Fibroblast of lung (primary cell): ENCODE data around the gene ETV6. TPM values are rescaled to one million over a fixed set of nuclear protein-coding genes. Genes with fewer than 3 reads are reported as not detected.
A peak's percentile ranks its signal among the peaks of the same experiment; 100 is the strongest.

Experiments
- DNase-seq, 2 donors: peaks; one replicate each; pipeline versions ENCODE4 v3.0.0 to v3.0.0-alpha.2; 2010; ENCODE audit warnings: low read depth in 2 of 2
- H2AFZ ChIP-seq: 2 replicates; pipeline ENCODE4 v1.5.1; 2012; ENCODE audit warnings: low read length, control low read depth, inconsistent platforms
- H3K27ac ChIP-seq: 2 replicates; pipeline ENCODE4 v1.5.1; 2011; ENCODE audit warnings: low read length, control low read depth; ENCODE audit not compliant: insufficient read depth
- H3K27me3 ChIP-seq: 2 replicates; pipeline ENCODE4 v1.5.1; 2011; ENCODE audit warnings: mild to moderate bottlenecking, low read length; ENCODE audit not compliant: control insufficient read depth, insufficient read depth
- H3K36me3 ChIP-seq: 2 replicates; pipeline ENCODE4 v1.5.1; 2011; ENCODE audit warnings: low read length; ENCODE audit not compliant: control insufficient read depth, insufficient read depth
- H3K4me1 ChIP-seq: 2 replicates; pipeline ENCODE4 v1.5.1; 2011; ENCODE audit warnings: low read length; ENCODE audit not compliant: control insufficient read depth, insufficient read depth; ENCODE audit errors: extremely low read depth
- H3K4me2 ChIP-seq: 2 replicates; pipeline ENCODE4 v1.5.1; 2011; ENCODE audit warnings: low read length, control low read depth; ENCODE audit not compliant: insufficient read depth; ENCODE audit errors: extremely low read depth
- H3K4me3 ChIP-seq, 4 experiments: fragments of 200-600 bp in 1 of 4; sonication (generic) in 1 of 4; replicated peaks in 1 of 4; 2 replicates each; pipeline ENCODE4 v1.5.1; 2011 to 2016; ENCODE audit warnings: low read length in 4 of 4, low read depth in 3 of 4, mild to moderate bottlenecking in 3 of 4, control low read depth in 2 of 4, inconsistent platforms in 1 of 4, mixed read lengths in 1 of 4; ENCODE audit not compliant: insufficient read depth in 1 of 4; ENCODE audit errors: control extremely low read depth in 1 of 4
- H3K79me2 ChIP-seq: 2 replicates; pipeline ENCODE4 v1.5.1; 2012; ENCODE audit warnings: mild to moderate bottlenecking, low read length, inconsistent platforms; ENCODE audit not compliant: control insufficient read depth, insufficient read depth
- H3K9ac ChIP-seq: 2 replicates; pipeline ENCODE4 v1.5.1; 2011; ENCODE audit warnings: mild to moderate bottlenecking, low read length, control low read depth; ENCODE audit not compliant: insufficient read depth
- H3K9me3 ChIP-seq: 2 replicates; pipeline ENCODE4 v1.5.1; 2012; ENCODE audit warnings: low read depth, low read length; ENCODE audit not compliant: control insufficient read depth, insufficient read depth
- H4K20me1 ChIP-seq: 2 replicates; pipeline ENCODE4 v1.5.1; 2011; ENCODE audit warnings: low read length; ENCODE audit not compliant: control insufficient read depth, insufficient read depth; ENCODE audit errors: extremely low read depth
- CTCF ChIP-seq, 2 donors: IDR thresholded peaks in 1 of 2; conservative IDR thresholded peaks in 1 of 2; 1 replicate in 1 of 2; 2 replicates in 1 of 2; pipeline ENCODE4 v1.5.1; 2011 to 2012; ENCODE audit warnings: low read length in 2 of 2, control low read depth in 1 of 2, inconsistent platforms in 1 of 2, low read depth in 1 of 2, mild to moderate bottlenecking in 1 of 2
- EZH2 ChIP-seq: IDR thresholded peaks from 2 replicates; pipeline ENCODE4 v1.5.1; 2012; ENCODE audit warnings: low read length, control low read depth, mild to moderate bottlenecking; ENCODE audit errors: missing control alignments
- polyA plus RNA-seq, 2 donors: library from polyadenylated mRNA; depleted of rRNA in 1 of 2; stranded (reverse) in 1 of 2; unstranded in 1 of 2; fragments of >200 nt; gene quantifications; 2 replicates each; pipeline ENCODE4 v1.2.1, GENCODE V29; 2011 to 2012; ENCODE audit warnings: missing spikeins in 1 of 2
- total RNA-seq: library from RNA; depleted of rRNA; stranded (reverse); fragments of >200 nt; gene quantifications from 2 replicates; pipeline ENCODE4 v1.2.1, GENCODE V29; 2014

The ETV6 gene
- total and polyA plus RNA-seq, 2 donors (not counting 1 experiment from before 2014, with no cell fraction given): 4.3 to 8.9 TPM

- H3K4me1 ChIP-seq: no peaks in the 10 kb centered on the region
- H3K4me3 ChIP-seq: no peak overlapping the region
- H3K79me2 ChIP-seq: peaks cover under 1% of the 10 kb centered on the region
- H2AFZ ChIP-seq: no peak overlapping the region
- H3K27me3 ChIP-seq: no peaks in the 10 kb centered on the region
- H3K9me3 ChIP-seq: no peaks in the 10 kb centered on the region
- DNase-seq: no peak
- H4K20me1 ChIP-seq: no peaks in the 10 kb centered on the region
- TF ChIP-seq CTCF (conservative IDR thresholded peaks at IDR 0.05 in 1 of 2, IDR thresholded peaks at IDR 0.05 in 1 of 2; ENCODE audit: low read depth in 1 of 2, low read length in 2 of 2): no peak
- TF ChIP-seq EZH2: no peak
- no peak overlapping the region for H3K9ac ChIP-seq
- H3K36me3 ChIP-seq: no peaks in the 10 kb centered on the region
- no peak overlapping the region for H3K4me2 ChIP-seq
- no peak overlapping the region for H3K27ac ChIP-seq
These were observed 4.1 kb upstream of the ETV6 start for GRCh38 chr12:11645391-11645790.

GRCh38 chr12:11648514-11649412 lies 711 bp upstream of the ETV6 start:
- Histone ChIP-seq H3K9ac (peak overlapping the region; percentile 83), H3K27me3 (no peaks in the 10 kb centered on the region), H4K20me1 (no peaks in the 10 kb centered on the region), H3K36me3 (no peaks in the 10 kb centered on the region), H3K4me1 (no peaks in the 10 kb centered on the region), H3K27ac (peak overlapping the region; percentile 88), H3K79me2 (peaks cover 32% of the 10 kb centered on the region), H3K4me3 (peak overlapping the region; percentile 44 to 94 (median 81)), H2AFZ (peak overlapping the region; percentile 83), H3K4me2 (peak overlapping the region; percentile 73), H3K9me3 (no peaks in the 10 kb centered on the region)
- TF ChIP-seq EZH2 (no peak), CTCF (conservative IDR thresholded peaks at IDR 0.05 in 1 of 2, IDR thresholded peaks at IDR 0.05 in 1 of 2; ENCODE audit: low read depth in 1 of 2, low read length in 2 of 2) (no peak)
- peak; percentile 86 to 88 for DNase-seq

GRCh38 chr12:11650286-11651281 lies 1.1 kb downstream of the ETV6 start:
- H3K79me2 ChIP-seq: peaks cover 44% of the 10 kb centered on the region
- H3K9me3 ChIP-seq: no peaks in the 10 kb centered on the region
- no peaks in the 10 kb centered on the region for H4K20me1 ChIP-seq
- H3K4me2 ChIP-seq: peak overlapping the region; percentile 89
- peak overlapping the region; percentile 21 for H2AFZ ChIP-seq
- TF ChIP-seq EZH2 (no peak), CTCF (conservative IDR thresholded peaks at IDR 0.05 in 1 of 2, IDR thresholded peaks at IDR 0.05 in 1 of 2; ENCODE audit: low read depth in 1 of 2, low read length in 2 of 2) (peak in 1 of 2 donors; percentile 10)
- no peaks in the 10 kb centered on the region for H3K27me3 ChIP-seq
- peak overlapping the region; percentile 88 for H3K27ac ChIP-seq
- peak overlapping the region; percentile 86 to 95 (median 88) for H3K4me3 ChIP-seq
- DNase-seq: peak; percentile 41 to 42
- peak overlapping the region; percentile 78 for H3K9ac ChIP-seq
- no peaks in the 10 kb centered on the region for H3K4me1 ChIP-seq
- H3K36me3 ChIP-seq: no peaks in the 10 kb centered on the region
